PFSK-1 (cell line): ENCODE measurements around the gene CSGALNACT2.

Source experiments
- POLR2AphosphoS5 ChIP-seq: IDR thresholded peaks from 2 replicates; pipeline ENCODE4 v1.6.1; 2012; ENCODE audit warnings: low read depth, mild to moderate bottlenecking, control low read depth, low read length, moderate library complexity
- SIN3A ChIP-seq: IDR thresholded peaks from 2 replicates; pipeline ENCODE4 v1.6.1; 2012; ENCODE audit warnings: mild to moderate bottlenecking, low read length, moderate library complexity, borderline replicate concordance; ENCODE audit not compliant: insufficient read depth

GRCh38 chr10:43173120-43173519 lies 34.9 kb downstream of the CSGALNACT2 start:
- TF ChIP-seq SIN3A (no peak), POLR2AphosphoS5 (no peak)
